A172 (cell line): ENCODE results near the gene HMCN2. TPM values are rescaled to one million over a fixed set of nuclear protein-coding genes. Genes with fewer than 3 reads are reported as not detected.
"Not testable (repeated sequence)": the region's sequence is repeated elsewhere in the genome, so short reads cannot be mapped to it uniquely, and the experiment has no call there.

Experiments used
- DNase-seq: peaks from one replicate; pipeline ENCODE4 v3.0.0-alpha.2; 2015; ENCODE audit warnings: low spot score
- total RNA-seq: library from RNA; depleted of rRNA; stranded (reverse); fragments of >200 nt; shearing (Covaris generic); gene quantifications from 2 replicates; pipeline ENCODE4 v1.2.3, GENCODE V29; 2014

The HMCN2 gene
- total RNA-seq, 1 experiment from 2014 or later, result 0.02 TPM

DNA sequence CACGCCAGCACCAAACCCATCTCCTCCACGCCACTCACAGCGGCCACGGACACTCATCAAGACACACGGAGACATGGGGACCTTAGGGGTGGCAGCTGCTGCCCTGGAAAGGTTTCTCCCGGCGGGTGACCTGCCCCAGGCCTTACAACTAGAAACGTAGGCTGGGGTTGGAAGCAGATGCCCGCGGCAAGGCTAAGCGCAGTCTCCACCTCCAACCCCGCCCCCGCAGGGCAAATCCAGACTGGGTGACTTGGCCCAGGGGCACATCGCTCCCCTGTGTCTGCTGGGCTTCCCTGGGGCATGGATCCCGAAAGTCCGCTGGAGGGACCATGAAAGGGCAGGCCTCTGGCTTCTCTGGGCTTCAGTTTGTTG lies 167.2 kb downstream of the HMCN2 start:
- no peak for DNase-seq

DNA sequence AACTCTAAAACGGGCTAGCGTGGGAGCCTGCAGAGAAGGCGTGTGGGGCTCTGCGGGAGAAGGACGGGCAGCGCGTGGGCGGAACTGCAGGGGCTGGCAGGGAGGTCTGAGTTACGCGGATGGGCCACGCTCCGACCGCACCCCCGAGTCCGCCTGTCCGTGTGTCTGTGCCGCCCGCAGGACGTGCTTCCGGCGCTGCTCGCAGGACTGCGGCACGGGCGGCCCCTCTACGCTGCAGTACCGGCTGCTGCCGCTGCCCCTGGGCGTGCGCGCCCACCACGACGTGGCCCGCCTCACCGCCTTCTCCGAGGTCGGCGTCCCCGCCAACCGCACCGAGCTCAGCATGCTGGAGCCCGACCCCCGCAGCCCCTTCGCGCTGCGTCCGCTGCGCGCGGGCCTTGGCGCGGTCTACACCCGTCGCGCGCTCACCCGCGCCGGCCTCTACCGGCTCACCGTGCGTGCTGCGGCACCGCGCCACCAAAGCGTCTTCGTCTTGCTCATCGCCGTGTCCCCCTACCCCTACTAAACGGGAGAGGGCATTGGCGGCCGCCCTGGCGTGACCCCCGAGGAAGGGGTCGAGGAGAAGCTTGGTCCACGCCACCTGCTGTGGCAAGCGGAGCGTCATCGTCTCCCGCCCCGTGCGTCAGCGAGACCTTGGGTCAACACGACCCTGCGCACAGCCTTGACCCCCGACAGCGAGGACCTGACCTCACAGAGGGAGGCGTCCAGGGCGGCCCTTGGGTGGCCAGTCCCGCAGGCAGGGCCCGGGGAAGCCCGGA lies 167.8 kb downstream of the HMCN2 start:
- DNase-seq, result no peak

DNA sequence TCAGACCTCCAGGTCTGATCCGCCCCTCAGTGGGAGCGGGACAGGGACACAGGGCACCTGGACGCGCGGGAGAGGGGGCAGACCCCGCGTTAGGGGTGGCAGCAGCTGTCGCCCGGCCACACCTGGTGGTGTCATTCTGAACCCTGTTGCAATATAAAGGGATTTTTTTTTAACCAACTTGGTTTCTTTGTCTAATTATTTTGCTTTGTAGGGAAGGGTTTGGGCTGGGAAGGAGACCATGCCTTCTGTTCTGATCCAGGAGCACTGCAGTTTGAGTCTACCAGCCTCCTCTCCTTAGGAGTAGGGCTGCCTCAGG lies 168.3 kb downstream of the HMCN2 start:
- no peak for DNase-seq

DNA sequence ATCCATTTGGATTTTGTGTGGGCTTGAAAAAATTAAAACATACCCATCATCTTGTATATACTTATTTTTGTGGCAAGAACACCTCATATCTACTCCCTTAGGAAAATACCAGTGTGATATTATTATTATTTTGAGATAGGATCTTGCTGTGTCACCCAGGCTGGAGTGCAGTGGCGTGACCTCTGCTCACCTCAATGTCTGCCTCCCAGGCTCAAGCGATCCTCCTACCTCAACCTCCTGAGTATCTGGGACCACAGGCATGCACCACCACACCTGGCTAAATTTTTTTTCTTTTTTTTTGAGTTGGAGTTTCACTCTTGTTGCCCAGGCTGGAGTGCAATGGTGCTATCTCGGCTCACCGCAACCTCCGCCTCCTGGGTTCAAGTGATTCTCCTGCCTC lies 169.1 kb downstream of the HMCN2 start:
- not testable (repeated sequence) for DNase-seq

DNA sequence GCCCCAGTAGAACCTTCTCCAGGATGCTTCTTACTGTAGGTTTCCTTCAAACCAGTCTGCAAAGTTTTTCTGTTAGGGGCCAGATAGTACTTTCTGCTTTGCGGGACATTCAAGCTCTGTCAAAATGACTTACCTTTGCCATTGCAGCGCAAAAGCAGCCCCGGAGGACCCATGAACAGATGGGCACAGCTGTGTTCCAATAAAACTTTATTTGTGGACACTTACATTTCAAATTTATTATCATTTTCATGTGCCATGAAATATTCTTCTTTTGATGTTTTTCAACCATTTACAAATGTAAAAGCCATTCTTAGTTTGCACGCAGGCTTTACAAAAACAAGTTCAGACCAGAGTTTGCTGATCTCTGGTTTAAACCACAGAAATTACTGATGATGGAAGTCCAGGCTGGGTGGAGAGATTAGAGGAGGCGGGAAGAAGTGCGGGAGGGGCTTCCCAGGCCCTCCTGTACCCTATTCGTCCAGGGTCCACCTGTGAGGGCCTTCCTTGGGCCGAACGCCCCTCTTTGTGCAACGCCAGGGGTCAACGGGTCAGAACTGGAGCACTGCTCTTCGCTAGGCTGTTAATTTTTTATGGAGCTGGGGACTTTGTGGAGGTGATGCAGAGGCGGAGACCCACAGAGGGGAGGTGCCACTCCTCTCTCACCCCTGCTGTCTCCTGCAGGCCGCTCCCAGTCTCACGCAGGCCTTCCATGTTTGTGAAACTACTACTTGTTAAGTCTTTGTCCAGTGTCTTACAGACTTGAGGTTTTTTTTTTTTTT lies 171.6 kb downstream of the HMCN2 start:
- DNase-seq, result no peak

DNA sequence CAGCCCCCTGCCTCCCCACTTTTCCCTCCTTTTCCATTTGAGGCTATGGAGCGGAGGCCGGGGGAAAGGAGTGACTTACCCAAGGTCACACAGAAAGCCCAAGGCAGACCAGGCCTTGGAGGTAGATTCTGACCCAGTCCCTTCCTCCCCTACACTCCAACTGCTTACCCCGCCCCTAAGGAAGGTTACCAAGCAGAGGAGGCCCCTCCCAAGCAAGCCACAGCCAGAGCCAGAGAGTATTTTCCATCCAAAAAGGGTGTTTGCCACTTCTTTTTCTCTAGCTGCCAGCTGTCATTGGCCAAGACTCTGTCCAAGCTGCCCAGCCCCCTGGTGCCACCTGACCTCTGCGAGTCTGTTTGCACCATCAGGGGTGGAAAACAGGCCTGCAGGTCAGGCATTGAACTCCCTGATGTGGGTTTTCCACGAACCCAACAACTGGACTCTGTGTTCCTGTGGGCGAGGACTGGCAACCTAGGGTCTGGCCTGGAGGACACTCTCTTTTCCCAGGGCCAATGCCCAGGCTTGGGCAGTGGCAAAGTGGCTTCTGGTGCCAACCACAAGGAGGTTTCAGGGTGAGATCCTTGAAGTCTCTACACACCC lies 172.9 kb downstream of the HMCN2 start:
- DNase-seq, result no peak

DNA sequence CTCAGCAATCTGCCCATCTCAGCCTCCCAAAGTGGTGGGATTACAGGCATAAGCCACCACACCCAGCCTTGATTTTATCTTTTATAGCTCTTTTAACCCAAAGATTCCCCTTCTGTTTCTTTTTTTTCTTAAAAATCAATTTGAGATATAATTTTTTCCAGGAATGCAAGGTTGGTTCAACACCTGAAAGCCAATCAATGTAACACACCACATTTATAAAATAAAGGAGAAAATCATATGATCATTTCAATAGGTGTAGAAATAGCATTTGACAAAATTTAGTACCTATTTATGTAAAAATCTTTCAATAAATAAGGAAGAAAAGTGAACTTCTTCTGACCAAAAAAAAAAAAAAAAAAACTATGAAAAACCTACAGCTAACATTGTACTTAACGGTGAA lies 175.5 kb downstream of the HMCN2 start:
- no peak for DNase-seq

DNA sequence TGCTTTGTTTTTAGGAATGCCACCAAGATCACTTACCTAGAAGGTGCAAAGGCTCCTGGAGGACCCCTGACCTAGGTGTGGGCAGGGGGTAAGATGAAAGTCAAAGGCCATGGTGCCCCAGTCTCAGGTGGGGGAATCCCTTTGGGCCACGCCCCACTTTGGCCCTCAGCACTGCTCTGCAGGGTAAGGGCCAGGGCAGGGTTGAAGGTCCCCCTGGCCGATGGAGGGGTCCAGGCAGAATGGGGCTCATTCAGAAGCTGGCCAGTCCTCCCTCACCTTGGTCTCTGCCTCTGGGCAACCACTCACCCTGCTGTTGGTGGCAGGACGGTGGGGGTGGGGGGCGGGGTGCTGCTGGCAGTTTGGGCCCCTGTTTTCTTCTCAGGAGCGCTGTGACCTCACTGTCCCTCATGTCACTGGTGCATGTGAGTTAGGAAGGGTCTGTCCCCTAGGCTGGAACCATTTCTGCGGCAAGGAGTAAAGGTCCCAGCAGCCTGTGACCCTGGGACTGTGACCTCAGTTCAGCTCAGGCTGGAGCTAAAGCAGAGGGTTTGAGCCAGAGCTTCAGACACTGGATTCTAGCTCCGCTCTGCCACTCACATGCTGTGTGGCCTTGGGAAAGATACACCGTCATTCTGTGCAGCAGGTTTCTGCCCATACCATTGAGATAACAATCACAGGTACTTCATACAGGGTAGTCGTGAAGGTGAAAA lies 177.3 kb downstream of the HMCN2 start:
- no peak for DNase-seq

DNA sequence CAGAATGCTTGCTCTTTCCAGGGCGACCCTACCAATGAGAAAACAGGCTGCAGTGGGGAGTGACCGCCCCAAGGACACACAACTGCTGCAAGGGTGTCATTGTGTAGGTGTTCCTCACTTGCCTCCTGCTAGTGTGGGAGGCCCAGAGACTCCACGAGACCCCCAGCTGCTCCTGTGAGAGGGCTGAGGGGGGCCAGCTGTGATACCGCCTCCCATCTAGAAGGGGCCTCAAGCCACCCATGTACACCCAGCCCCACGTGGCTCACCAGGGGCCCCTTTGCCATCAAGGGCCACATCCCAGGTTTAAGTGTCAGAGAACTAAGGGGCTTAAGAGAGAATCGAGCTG lies 177.9 kb downstream of the HMCN2 start:
- DNase-seq, result no peak

DNA sequence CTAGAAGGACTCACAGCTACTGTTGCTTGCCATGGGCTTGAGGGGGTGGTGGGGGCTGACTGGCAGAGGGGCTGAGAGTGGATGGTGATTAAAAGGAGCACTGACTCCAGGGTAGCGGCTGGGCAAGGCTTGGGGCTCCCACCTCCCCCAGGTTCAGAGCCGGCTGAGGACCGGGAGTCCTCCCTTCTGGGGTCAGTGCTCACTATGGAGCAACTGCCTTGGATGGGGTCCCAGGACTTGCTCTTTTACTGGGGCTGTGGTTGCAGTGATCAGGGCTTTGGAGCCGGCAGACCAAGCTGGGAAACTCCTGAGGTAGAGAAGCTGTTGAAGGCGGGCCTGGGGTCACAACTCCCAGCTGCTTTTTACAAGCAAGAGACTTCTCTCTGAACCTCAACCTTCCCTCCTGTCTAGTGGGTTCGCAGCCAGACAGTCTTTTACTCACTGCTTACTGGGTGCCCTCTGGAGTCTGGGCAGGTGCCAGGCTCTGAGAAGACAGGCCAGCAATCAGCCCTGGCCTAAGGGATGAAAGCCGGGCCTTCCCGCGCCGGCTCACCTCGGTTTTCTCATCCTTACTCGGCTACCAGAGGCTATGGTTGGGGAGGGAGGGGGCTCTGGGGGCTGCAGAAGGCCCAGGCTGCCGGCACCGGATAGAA lies 178.4 kb downstream of the HMCN2 start:
- no peak for DNase-seq

DNA sequence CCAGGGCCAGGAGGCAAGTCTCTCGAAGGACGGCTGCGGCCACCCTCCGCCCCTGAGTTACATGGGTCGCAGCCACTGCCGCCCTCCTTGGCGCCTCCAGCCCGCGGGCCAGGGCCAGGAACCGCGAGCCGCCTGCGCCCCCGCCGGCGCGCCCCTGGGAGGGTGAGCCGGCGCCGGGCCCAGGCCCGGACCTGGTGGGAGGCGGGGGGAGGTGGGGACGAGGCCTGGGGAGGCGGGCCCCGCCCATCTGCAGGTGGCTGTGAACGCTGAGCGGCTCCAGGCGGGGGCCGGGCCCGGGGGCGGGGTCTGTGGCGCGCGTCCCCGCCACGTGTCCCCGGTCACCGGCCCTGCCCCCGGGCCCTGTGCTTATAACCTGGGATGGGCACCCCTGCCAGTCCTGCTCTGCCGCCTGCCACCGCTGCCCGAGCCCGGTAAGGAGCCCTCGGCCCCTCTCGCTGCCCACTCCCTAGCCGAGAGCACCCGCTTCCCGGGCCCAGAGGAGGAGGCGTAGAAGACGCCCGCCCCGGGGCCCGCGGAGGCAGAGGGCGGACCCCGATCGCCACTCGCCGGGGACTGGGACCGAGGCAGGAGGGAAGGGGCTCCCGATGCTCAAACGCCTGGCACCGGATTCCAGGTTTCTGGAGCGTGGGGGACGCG lies 179.1 kb downstream of the HMCN2 start, which contains the start of gene ASS1:
TSS of gene ASS1 (plus strand) at position 397 of the 657 bp plus-strand sequence. CDS start 7,268 bp downstream, outside the sequence.
- no peak for DNase-seq

DNA sequence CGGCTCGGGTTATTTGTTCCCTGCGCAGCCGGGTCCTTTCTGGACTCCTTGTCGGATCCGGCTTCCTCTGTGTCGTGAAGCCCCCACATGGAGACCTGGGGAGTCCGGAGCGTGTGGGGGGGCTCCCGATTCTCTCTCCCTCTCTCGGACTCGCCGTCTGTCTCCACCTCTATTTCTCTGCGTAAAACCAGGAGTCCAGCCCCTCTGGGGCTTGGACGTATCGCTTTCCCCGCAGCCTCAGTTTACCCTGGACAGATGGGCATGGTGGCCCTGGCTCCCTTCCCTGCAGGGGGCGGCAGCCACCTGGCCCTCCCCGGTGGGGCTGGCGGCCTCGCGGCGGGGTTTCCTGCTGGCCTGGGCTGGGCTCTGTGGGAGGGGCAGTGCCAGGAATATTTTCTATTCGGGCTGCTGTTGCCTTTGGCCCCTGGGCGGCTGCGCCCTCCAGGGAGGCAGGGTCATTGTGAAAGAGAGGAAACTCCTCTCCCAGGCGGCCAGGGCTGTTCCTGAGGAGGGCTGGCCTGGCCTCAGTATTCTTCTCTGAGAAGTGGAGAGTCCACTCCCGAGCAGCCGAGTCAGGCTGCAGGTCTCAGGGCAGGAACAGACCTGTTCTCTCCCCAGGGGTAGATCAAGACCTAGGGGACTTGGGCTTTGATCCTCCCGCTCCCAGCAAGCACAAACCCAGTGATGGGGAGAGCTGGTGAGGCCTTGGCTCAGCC lies 179.9 kb downstream of the HMCN2 start:
- no peak for DNase-seq

DNA sequence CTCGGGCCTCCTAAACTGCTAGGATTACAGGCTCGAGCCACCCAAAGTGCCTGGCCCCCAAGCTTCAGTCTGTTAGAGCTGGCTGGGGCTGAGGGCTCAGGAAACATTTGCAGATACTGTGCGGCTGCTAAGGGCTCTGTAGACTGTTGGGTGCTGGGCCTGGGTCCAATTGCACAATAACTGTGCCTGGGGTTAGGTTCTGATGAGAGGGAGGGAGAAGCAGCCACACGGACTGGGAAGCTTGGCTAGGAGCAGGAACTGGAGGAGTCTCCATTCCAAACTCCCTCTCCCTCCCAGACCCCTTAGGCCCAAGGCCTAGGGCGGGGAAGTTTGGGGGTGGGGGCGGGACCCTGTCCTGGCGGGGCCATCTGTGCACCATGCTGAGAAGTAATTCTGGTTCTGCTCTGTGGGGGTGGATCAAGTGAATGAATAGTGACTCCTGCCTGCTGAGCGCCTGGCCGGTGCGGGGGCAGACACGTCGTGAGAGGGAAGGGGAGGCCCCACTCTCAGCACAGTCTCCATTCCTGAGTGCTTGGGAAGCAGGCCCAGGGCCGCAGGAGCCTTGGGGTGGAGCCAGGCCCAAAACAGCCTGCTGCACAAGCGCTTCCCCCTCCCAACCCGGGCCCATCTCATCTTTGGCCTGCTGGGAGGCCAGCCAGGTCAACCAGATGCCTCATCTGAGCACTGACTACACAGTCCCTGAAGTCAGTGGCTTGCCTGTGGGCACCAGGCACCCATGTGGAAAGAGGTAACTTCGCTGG lies 180.7 kb downstream of the HMCN2 start:
- DNase-seq, result no peak

DNA sequence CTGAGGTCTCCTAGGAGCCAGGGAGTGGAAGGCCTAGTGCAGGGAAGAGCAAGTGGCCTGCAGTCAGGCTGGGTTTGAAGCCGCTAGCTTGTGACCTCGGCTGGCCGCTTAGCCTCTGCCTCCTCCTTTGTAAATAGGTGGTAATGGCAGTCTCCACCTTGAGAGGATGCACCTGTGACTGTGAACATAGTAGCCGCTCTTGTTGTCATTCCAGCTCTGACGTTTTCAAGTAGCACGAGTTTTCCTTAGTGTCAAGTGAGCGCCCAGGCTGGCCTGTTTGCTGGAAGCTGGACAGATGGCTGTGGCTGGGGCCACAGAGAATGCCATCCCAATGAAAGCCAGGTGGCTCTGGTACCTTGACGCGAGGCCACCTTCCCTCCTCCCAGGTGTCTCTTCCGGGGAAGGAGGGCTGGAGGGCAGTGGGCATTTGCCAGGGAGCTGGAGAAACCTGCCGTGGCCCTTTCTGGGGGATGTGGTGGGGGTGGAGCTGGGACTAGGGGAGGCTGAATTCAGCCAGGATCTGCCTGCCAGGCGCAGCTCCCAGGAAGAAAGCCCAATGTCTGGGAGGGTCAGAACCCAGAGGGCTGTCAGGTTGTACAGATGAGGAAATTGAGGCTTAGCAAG lies 181.7 kb downstream of the HMCN2 start:
- DNase-seq, result no peak

DNA sequence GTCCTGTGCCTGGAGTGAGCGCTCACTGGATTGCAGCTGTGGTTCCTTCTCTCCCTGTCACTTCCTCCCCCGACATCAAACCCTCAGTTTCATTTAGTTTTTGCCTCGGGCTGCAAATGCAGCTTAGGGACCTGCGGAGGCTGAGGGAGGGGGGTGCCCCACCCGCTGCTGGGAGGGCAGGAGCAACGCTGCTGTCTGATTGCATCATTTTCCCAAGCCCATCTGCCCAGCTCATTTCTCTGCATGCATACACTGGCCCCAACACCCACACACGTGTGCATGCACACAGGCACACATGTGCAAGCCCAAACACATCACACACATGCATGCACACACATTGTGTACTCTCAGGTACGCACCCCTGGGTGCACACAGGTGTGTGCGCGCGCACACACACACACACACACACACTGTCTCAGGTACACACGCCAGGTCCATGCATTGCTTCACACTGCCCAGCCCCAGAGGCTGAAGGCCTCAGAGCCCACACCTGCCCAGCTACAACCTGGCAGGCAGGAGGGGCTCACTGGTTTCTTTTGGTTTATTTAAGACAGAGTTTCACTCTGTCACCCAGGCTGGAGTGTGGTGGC lies 182.6 kb downstream of the HMCN2 start:
- no peak for DNase-seq

DNA sequence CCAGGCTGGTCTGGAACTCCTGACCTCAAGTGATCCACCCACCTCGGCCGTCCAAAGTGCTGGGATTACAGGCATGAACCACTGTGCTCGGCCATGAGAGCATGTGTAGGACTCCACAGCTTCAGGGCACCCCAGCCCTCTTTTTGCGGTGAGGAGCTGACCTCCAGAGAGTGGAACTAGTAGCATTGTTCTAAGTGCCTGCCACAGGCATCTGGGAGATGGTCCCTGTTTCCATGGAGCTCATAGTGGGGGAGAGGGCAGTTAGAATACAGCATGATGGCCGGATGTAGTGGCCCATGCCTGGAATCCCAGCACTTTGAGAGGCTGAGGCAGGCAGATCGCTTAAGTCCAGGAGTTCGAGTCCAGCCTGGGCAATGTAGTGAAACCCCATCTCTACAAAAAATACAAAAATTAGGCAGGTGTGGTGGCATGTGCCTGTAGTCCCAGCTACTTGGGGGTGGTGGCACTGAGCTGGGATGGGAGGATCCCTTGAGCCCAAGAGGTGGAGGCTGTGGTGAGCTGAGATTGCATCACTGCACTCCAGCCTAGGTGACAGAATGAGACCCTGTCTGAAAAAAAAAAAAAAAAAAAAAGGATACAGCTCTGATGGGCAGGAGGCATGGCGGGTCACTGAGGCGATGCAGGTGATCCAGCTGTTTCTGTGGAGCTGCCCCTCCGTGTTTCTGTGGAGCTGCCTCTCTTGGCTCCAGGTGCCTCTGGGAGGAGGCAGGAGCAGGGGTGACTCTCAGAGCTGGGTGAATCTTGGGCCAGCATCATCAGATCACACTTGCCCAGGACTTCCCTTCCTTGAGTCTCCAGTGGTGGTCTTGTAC lies 183.4 kb downstream of the HMCN2 start:
- DNase-seq, result no peak

DNA sequence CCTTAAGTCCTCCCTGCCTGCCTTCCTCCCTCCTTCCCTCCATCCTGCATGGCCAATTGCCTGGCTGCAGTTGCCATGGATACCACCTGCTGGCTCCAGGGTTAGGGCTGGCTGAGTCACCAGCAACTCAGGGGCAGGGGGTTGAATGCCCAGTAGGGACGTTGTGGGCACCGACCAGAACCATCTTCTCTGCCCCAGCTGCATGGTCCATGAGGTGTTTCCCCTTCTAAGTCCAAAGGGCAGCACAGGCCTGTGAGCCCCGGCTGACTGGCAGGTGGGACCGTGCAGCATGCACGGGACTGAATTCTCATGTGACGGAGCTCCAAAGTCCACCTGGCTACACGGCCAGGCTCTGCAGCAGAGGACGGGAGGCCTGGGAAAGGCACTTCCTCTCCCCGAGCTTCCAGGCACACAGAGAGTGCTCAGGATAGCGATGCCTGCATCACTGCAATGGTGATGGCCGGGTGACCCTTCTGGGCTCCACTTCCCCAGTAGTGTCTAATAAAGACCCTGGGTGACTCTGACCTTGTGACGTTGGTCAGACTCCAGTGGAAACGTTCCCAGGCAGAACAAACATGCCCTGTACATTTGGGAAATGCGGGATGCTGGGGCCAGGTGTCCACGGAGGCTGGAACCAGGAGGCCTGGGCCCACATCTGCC lies 184.9 kb downstream of the HMCN2 start:
- no peak for DNase-seq

DNA sequence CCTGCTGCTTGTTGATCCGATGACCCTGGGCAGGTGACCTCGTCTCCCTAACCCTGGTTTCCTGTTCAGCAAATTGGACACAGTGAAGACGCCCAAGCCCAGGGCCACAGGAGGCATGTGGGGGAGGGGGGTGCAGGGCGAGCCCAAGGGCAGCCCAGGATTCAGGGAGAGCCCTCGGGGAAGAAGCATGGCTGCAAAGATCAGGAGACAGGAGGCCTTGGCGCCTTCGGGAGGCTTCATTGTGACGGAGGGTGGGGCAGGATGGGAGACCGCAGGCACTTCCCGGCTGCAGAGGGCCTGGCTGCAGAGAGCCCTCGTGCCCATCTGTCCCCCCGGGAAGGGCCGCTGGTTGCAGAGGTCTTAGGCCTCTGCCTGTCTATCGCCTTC lies 185.4 kb downstream of the HMCN2 start:
- DNase-seq, result no peak
